ENCODE results near the gene ADA. TPM values are rescaled to one million over a fixed set of nuclear protein-coding genes. Genes with fewer than 3 reads are reported as not detected.

The ADA gene
- total RNA-seq, 4 donors from 2014 or later, result 7.6 to 14.5 (median 10.4) TPM

GRCh38 chr20:44624743-44625271 is 26.7 kb downstream of the ADA start:
- TF ChIP-seq EP300 (IDR thresholded peaks at IDR 0.05) (no peak), POLR2AphosphoS5 (IDR thresholded peaks at IDR 0.05) (no peak), POLR2A (IDR thresholded peaks at IDR 0.05) (no peak), CTCF (IDR thresholded peaks at IDR 0.05) (no peak)
- Histone ChIP-seq H3K36me3 (peaks cover 0 to 60% of the 10 kb centered on the region in 2 donors), H3K9me3 (no peaks in the 10 kb centered on the region), H3K27me3 (no peaks in the 10 kb centered on the region), H3K4me1 (no peaks in the 10 kb centered on the region), H3K4me3 (no peak overlapping the region), H3K27ac (no peak overlapping the region)
- WGBS, 2 donors (ENCODE audit: low coverage in 1 of 2), result 88 to 92% methylated on average over 5 of the region's 6 CpGs
- ATAC-seq, result no peak

- Histone ChIP-seq H3K36me3 (peaks cover 0 to 66% of the 10 kb centered on the region in 2 donors), H3K4me1 (no peaks in the 10 kb centered on the region)
- ATAC-seq, result no peak
Observed at GRCh38 chr20:44624152-44624551, 27.3 kb downstream of the ADA start.

GRCh38 chr20:44622501-44623270 is 28.8 kb downstream of the ADA start:
- Histone ChIP-seq H3K4me3 (no peak overlapping the region), H3K27ac (no peak overlapping the region), H3K4me1 (no peaks in the 10 kb centered on the region), H3K27me3 (no peaks in the 10 kb centered on the region), H3K36me3 (peaks cover 0 to 76% of the 10 kb centered on the region in 2 donors), H3K9me3 (no peaks in the 10 kb centered on the region)
- 95% methylated on average over 7 of the region's 19 CpGs; no CpG with 5 or more reads in 1 of the 2 donors for WGBS, 2 donors (ENCODE audit: low coverage in 1 of 2)
- TF ChIP-seq POLR2AphosphoS5 (IDR thresholded peaks at IDR 0.05) (peak; percentile 2), EP300 (IDR thresholded peaks at IDR 0.05) (no peak), POLR2A (IDR thresholded peaks at IDR 0.05) (no peak)
- ATAC-seq, result no peak

More at GRCh38 chr20:44624152-44624551, 27.3 kb downstream of the ADA start:
- no peaks in the 10 kb centered on the region for H3K27me3 ChIP-seq
- H3K9me3 ChIP-seq, result no peaks in the 10 kb centered on the region
- TF ChIP-seq POLR2AphosphoS5 (IDR thresholded peaks at IDR 0.05) (no peak), CTCF (IDR thresholded peaks at IDR 0.05) (no peak), POLR2A (IDR thresholded peaks at IDR 0.05) (no peak), EP300 (IDR thresholded peaks at IDR 0.05) (no peak)
- H3K4me3 ChIP-seq, result no peak overlapping the region
- H3K27ac ChIP-seq, result no peak overlapping the region
- WGBS, 2 donors (ENCODE audit: low coverage in 1 of 2), result 100% methylated on average over 1 of the region's 4 CpGs; no CpG with 5 or more reads in 1 of the 2 donors

GRCh38 chr20:44621939-44622338 is 29.6 kb downstream of the ADA start:
- no peak overlapping the region for H3K27ac ChIP-seq
- ATAC-seq, result no peak
- peaks cover 0 to 5% (median 3%) of the 10 kb centered on the region in 3 donors for H3K4me1 ChIP-seq
- H3K27me3 ChIP-seq, result no peaks in the 10 kb centered on the region
- H3K36me3 ChIP-seq, result peaks cover 0 to 84% of the 10 kb centered on the region in 2 donors
- H3K4me3 ChIP-seq, result no peak overlapping the region
- 100% methylated on average over 1 of the region's 8 CpGs; no CpG with 5 or more reads in 1 of the 2 donors for WGBS, 2 donors (ENCODE audit: low coverage in 1 of 2)
- no peaks in the 10 kb centered on the region for H3K9me3 ChIP-seq
- TF ChIP-seq EP300 (IDR thresholded peaks at IDR 0.05), result no peak
- peak; percentile 3 for TF ChIP-seq POLR2AphosphoS5 (IDR thresholded peaks at IDR 0.05)

GRCh38 chr20:44621325-44621724 is 30.2 kb downstream of the ADA start:
- H3K9me3 ChIP-seq, result no peaks in the 10 kb centered on the region
- H3K4me1 ChIP-seq, result peaks cover 0 to 11% (median 9%) of the 10 kb centered on the region in 3 donors
- TF ChIP-seq POLR2A (IDR thresholded peaks at IDR 0.05) (no peak), EP300 (IDR thresholded peaks at IDR 0.05) (no peak), POLR2AphosphoS5 (IDR thresholded peaks at IDR 0.05) (no peak), CTCF (IDR thresholded peaks at IDR 0.05) (no peak)
- H3K36me3 ChIP-seq, result peaks cover 0 to 84% of the 10 kb centered on the region in 2 donors
- no peak for ATAC-seq
- H3K4me3 ChIP-seq, result no peak overlapping the region
- H3K27me3 ChIP-seq, result no peaks in the 10 kb centered on the region
- peak overlapping the region in 1 of 4 donors; percentile 15 for H3K27ac ChIP-seq
- 97 to 100% methylated on average over 3 to 5 of the region's 5 CpGs for WGBS, 2 donors (ENCODE audit: low coverage in 1 of 2)
